Measurements from ENCODE around the gene PDE4B. TPM values are rescaled to one million over a fixed set of nuclear protein-coding genes. Genes with fewer than 3 reads are reported as not detected.
"Not testable (repeated sequence)": the region's sequence is repeated elsewhere in the genome, so short reads cannot be mapped to it uniquely, and the experiment has no call there.

PDE4B gene
- total and polyA plus RNA-seq, 9 of the 15 experiments (the other 6 are each of a cell fraction or from before 2014, with no cell fraction given), result 0.09 TPM; not detected in 8

DNA sequence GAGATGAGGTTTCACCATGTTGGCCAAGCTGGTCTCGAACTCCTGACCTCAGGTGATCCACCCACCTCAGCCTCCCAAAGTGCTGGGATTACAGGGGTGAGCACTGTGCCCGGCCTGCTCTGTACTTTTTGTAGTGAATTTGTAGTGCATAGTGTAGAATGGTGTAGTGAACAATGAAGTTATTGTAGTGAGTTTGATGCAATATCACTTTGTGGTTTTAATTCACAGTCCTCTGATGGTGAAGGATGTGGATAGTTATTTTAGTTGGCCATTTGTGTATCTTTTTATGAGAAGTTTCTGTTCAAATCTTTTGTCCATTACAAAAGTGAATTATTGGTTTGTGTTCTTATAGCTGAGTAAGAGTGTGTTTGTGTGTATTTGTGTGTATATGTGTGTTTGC lies 57.6 kb downstream of the PDE4B start:
- no peak overlapping the region for H3K4me3 ChIP-seq
- ChIA-PET POLR2A (no interaction called here), CTCF (ENCODE audit: low intra/inter-chr PET ratio) (no interaction called here)
- no peaks in the 10 kb centered on the region for H3K27me3 ChIP-seq (ENCODE audit: control insufficient read depth in 2 of 2, insufficient read depth in 2 of 2, low read length in 2 of 2)
- intact Hi-C loops (cut with micrococcal nuclease) (no loop called here), in situ Hi-C loops (cut with MboI) (no loop called here)
- FAIRE-seq, result no peak
- no TSS peak for BruUV-seq (replicated peaks)
- no peaks in the 10 kb centered on the region for H3K9me3 ChIP-seq (replicated peaks; ENCODE audit: control insufficient read depth, insufficient read depth, low read depth, low read length)
- no peak for DNase-seq (ENCODE audit: extremely low read depth in 1 of 4, low spot score in 3 of 4)
- no peak overlapping the region for H2AFZ ChIP-seq (ENCODE audit: low read depth, low read length)
- no peak overlapping the region for H3K9ac ChIP-seq (ENCODE audit: insufficient read depth in 1 of 2, low read depth in 2 of 2, low read length in 2 of 2)
- H3K9me1 ChIP-seq (ENCODE audit: control insufficient read depth, insufficient read depth, low read length), result no peaks in the 10 kb centered on the region
- no peaks in the 10 kb centered on the region for H3K4me1 ChIP-seq (replicated peaks in 1 of 2; ENCODE audit: control insufficient read depth in 2 of 2, insufficient read depth in 2 of 2, low read length in 2 of 2)
- H3K4me2 ChIP-seq (ENCODE audit: insufficient read depth, low read length), result no peak overlapping the region
- ATAC-seq, result no peak
- no peaks in the 10 kb centered on the region for H4K20me1 ChIP-seq (replicated peaks; ENCODE audit: control insufficient read depth, insufficient read depth, low read length)
- no peak overlapping the region for H3K27ac ChIP-seq (ENCODE audit: extremely low read depth, low read depth, low read length)
- no peaks in the 10 kb centered on the region for H3K79me2 ChIP-seq (ENCODE audit: control insufficient read depth, insufficient read depth, low read length)
- TF ChIP-seq CREM (IDR thresholded peaks at IDR 0.05; ENCODE audit: low read depth) (no peak), RFX7 (CRISPR knock-in tag; IDR thresholded peaks at IDR 0.05) (no peak), SREBF2 (CRISPR knock-in tag; IDR thresholded peaks at IDR 0.05) (no peak), MTA3 (IDR thresholded peaks at IDR 0.05; ENCODE audit: borderline replicate concordance) (no peak)
- 0% methylated on average over 1 of the region's 2 CpGs for WGBS (ENCODE audit: insufficient coverage, low coverage, missing lambda C conversion rate)
- no peaks in the 10 kb centered on the region for H3K36me3 ChIP-seq (ENCODE audit: control insufficient read depth, insufficient read depth, low read length)

- H3K4me2 ChIP-seq (ENCODE audit: insufficient read depth, low read length); H3K36me3 ChIP-seq (ENCODE audit: control insufficient read depth, insufficient read depth, low read length); FAIRE-seq; H3K9me3 ChIP-seq (replicated peaks; ENCODE audit: control insufficient read depth, insufficient read depth, low read depth, low read length); H3K27ac ChIP-seq (ENCODE audit: extremely low read depth, low read depth, low read length); POLR2A ChIA-PET; H3K79me2 ChIP-seq (ENCODE audit: control insufficient read depth, insufficient read depth, low read length); intact Hi-C loops (cut with micrococcal nuclease); CTCF ChIA-PET (ENCODE audit: low intra/inter-chr PET ratio); H4K20me1 ChIP-seq (replicated peaks; ENCODE audit: control insufficient read depth, insufficient read depth, low read length); H3K4me1 ChIP-seq (replicated peaks in 1 of 2; ENCODE audit: control insufficient read depth in 2 of 2, insufficient read depth in 2 of 2, low read length in 2 of 2); H3K9me1 ChIP-seq (ENCODE audit: control insufficient read depth, insufficient read depth, low read length); H2AFZ ChIP-seq (ENCODE audit: low read depth, low read length); ATAC-seq; in situ Hi-C loops (cut with MboI); BruUV-seq (replicated peaks); H3K9ac ChIP-seq (ENCODE audit: insufficient read depth in 1 of 2, low read depth in 2 of 2, low read length in 2 of 2); H3K27me3 ChIP-seq (ENCODE audit: control insufficient read depth in 2 of 2, insufficient read depth in 2 of 2, low read length in 2 of 2); DNase-seq (ENCODE audit: extremely low read depth in 1 of 4, low spot score in 3 of 4); H3K4me3 ChIP-seq: not testable (repeated sequence)
- WGBS (ENCODE audit: insufficient coverage, low coverage, missing lambda C conversion rate), result 2% methylated on average over 3 of the region's 3 CpGs
Measured at GRCh38 chr1:65856591-65856990, 63.9 kb downstream of the PDE4B start.
